SU-DHL-6 (cell line): ENCODE measurements around the gene ARID3C.

ENCODE experiments used
- H2AFZ ChIP-seq: fragments of 200-600 bp; sonication (generic); 2 replicates; pipeline ENCODE4 v1.6.1; 2014; ENCODE audit warnings: low read depth, mild to moderate bottlenecking, moderate library complexity, mixed read lengths, antibody characterized with exemption, low read length; ENCODE audit not compliant: severe bottlenecking
- H3F3A ChIP-seq: fragments of 200-600 bp; shearing (Covaris generic); 2 replicates; pipeline ENCODE4 v1.6.0; 2016; ENCODE audit warnings: antibody characterized with exemption, mild to moderate bottlenecking; ENCODE audit not compliant: insufficient read depth
- H3K27ac ChIP-seq: fragments of 200-600 bp; sonication (generic); 2 replicates; pipeline ENCODE4 v1.5.1; 2016; ENCODE audit warnings: low read depth, mild to moderate bottlenecking, low read length, moderate library complexity, mixed read lengths
- H3K27me3 ChIP-seq: fragments of 200-600 bp; sonication (generic), shearing (Covaris generic); 2 replicates; pipeline ENCODE4 v1.6.0; 2014; ENCODE audit warnings: mild to moderate bottlenecking, low read length
- H3K36me3 ChIP-seq: fragments of 200-600 bp; sonication (generic); 2 replicates; pipeline ENCODE4 v1.6.1; 2014; ENCODE audit warnings: mild to moderate bottlenecking, low read length, mixed read lengths
- H3K4me2 ChIP-seq: fragments of 300-600, 200-600 bp; shearing (Covaris generic), sonication (generic); 2 replicates; pipeline ENCODE4 v1.6.0; 2014; ENCODE audit warnings: low read length, low read depth, mild to moderate bottlenecking; ENCODE audit not compliant: poor library complexity, severe bottlenecking
- H3K4me3 ChIP-seq: fragments of 200-600 bp; sonication (generic); 2 replicates; pipeline ENCODE4 v1.5.1; 2014; ENCODE audit warnings: antibody characterized with exemption, low read length, mild to moderate bottlenecking, mixed read lengths; ENCODE audit not compliant: insufficient read depth, poor library complexity, severe bottlenecking
- H3K79me2 ChIP-seq: fragments of 200-600 bp; sonication (generic); 2 replicates; pipeline ENCODE4 v1.6.1; 2014; ENCODE audit warnings: mild to moderate bottlenecking, low read length, moderate library complexity; ENCODE audit not compliant: insufficient read depth
- H3K9ac ChIP-seq: fragments of 200-600 bp; sonication (generic); 2 replicates; pipeline ENCODE4 v1.7.0; 2014; ENCODE audit warnings: mild to moderate bottlenecking, low read length
- H3K9me2 ChIP-seq: fragments of 200-600 bp; sonication (generic); replicated peaks from 2 replicates; pipeline ENCODE4 v1.6.1; 2014; ENCODE audit warnings: low read length; ENCODE audit not compliant: insufficient read depth
- H3K9me3 ChIP-seq: fragments of 200-600 bp; sonication (generic); 2 replicates; pipeline ENCODE4 v1.6.1; 2014; ENCODE audit warnings: low read length, mixed read lengths; ENCODE audit not compliant: insufficient read depth
- H4K20me1 ChIP-seq: fragments of 200-600 bp; sonication (generic); 2 replicates; pipeline ENCODE4 v1.6.1; 2014; ENCODE audit warnings: low read depth, mild to moderate bottlenecking, antibody characterized with exemption, low read length, moderate library complexity, mixed read lengths
- EZH2phosphoT487 ChIP-seq: fragments of 200-600 bp; sonication (generic), shearing (Covaris generic); conservative IDR thresholded peaks from 2 replicates; pipeline ENCODE4 v1.6.1; 2018; ENCODE audit warnings: mild to moderate bottlenecking, antibody characterized with exemption, low read length, moderate library complexity, mixed read lengths
- TF ChIP-seq, protein P1 (sequence below): fragments of 200-600 bp; sonication (generic); IDR thresholded peaks from one replicate; pipeline ENCODE4 v1.5.1; 2017; ENCODE audit warnings: antibody characterized with exemption, mild to moderate bottlenecking, low read length, moderate library complexity; ENCODE audit not compliant: insufficient read depth, poor library complexity, severe bottlenecking

Gene ARID3C

DNA sequence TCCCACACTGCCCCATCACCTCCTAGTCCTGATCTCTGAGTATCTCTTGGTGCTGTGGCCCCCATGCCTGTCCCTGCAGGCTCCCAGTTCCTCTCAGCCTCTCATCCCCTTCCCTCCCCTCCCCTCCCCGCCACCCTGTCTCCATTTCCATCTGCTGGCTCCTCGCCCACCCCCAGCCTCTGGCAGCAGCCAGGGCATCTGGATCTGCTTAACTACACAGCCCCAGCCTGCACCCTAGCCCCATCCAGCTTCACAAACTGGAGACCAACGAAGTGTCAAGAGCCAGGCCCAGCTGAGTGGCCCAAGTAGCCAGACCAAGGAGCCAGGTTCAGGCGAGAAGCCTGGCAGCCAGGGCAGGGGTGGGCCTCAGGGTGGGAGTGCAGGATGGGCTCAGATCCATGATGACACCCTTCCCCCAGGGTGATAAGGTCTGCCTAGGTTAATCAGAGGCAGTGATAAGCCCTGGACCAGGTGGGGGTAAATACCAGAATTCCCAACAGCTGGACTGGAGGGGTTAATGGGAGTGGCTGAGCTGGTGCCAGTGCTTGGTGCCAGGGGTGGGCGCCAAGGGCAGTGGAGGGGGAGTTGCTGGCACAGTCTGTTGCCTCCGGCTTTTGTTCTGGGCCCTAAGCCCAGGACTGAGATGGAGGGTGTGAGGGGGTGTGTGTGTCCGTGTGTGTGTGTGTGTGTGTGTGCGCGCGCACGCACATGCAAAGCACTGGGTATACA lies 25.6 kb upstream of the ARID3C start:
- H4K20me1 ChIP-seq, result no peaks in the 10 kb centered on the region
- H3F3A ChIP-seq, result no peaks in the 10 kb centered on the region
- H2AFZ ChIP-seq, result no peak overlapping the region
- H3K4me2 ChIP-seq, result no peak overlapping the region
- H3K79me2 ChIP-seq, result no peaks in the 10 kb centered on the region
- H3K9me3 ChIP-seq, result no peaks in the 10 kb centered on the region
- no peak overlapping the region for H3K4me3 ChIP-seq
- no peak for TF ChIP-seq EZH2phosphoT487
- TF ChIP-seq, protein P1, sequence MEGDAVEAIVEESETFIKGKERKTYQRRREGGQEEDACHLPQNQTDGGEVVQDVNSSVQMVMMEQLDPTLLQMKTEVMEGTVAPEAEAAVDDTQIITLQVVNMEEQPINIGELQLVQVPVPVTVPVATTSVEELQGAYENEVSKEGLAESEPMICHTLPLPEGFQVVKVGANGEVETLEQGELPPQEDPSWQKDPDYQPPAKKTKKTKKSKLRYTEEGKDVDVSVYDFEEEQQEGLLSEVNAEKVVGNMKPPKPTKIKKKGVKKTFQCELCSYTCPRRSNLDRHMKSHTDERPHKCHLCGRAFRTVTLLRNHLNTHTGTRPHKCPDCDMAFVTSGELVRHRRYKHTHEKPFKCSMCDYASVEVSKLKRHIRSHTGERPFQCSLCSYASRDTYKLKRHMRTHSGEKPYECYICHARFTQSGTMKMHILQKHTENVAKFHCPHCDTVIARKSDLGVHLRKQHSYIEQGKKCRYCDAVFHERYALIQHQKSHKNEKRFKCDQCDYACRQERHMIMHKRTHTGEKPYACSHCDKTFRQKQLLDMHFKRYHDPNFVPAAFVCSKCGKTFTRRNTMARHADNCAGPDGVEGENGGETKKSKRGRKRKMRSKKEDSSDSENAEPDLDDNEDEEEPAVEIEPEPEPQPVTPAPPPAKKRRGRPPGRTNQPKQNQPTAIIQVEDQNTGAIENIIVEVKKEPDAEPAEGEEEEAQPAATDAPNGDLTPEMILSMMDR, result no peak
- no peaks in the 10 kb centered on the region for H3K36me3 ChIP-seq
- H3K9me2 ChIP-seq, result no peaks in the 10 kb centered on the region
- no peak overlapping the region for H3K27ac ChIP-seq
- H3K9ac ChIP-seq, result no peak overlapping the region
- no peaks in the 10 kb centered on the region for H3K27me3 ChIP-seq

DNA sequence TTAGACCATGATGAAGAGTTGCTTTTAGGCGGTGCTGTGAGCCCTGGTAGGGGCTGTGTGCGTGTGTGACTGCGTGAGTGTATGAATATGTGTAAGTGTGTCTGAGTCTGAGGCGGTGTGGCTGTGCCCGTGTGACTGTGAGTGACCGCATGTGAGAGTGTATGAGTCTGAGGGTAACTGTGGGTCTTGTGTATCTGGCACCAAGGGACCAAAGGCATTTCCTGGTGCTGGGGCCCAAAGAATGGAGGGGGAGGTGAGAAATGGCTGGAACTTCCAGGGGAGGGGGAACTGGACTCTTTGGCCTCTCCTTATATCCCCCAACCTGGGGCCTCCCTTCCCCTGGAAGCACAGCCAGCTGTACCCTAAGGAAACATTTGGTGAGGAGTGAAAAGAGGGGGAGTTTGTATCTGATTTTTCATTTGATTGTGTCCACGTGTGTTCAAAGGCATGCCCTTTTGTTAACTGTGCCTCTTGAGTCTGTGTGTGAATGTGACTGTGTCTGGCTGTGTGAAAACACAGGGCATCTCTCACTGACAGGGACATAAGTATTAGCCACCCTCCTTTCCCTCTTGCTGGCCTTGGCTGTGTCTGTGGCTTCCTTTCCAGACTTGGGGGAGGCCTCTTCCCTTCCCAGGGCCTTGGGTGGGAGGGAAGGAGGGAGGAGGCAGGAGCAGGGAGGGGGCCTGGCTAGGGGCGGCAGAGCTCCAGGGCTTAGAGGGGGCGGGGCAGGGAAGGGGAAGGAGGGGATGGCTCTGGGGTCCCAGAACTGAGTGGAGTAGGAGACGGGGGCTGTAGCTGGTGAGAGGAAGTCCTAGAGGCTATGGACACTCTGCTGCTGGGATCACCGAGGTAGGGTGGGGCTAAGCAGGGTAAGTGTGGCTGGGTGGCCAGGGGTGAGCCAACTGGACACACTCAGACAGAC lies 24.5 kb upstream of the ARID3C start:
- Histone ChIP-seq H3K4me2 (no peak overlapping the region), H3K79me2 (no peaks in the 10 kb centered on the region), H4K20me1 (no peaks in the 10 kb centered on the region), H3K27me3 (no peaks in the 10 kb centered on the region), H3K27ac (no peak overlapping the region), H3F3A (no peaks in the 10 kb centered on the region), H2AFZ (no peak overlapping the region), H3K36me3 (no peaks in the 10 kb centered on the region), H3K9ac (no peak overlapping the region), H3K4me3 (no peak overlapping the region), H3K9me2 (no peaks in the 10 kb centered on the region), H3K9me3 (no peaks in the 10 kb centered on the region)
- TF ChIP-seq, protein P1, result no peak
- TF ChIP-seq EZH2phosphoT487, result no peak

DNA sequence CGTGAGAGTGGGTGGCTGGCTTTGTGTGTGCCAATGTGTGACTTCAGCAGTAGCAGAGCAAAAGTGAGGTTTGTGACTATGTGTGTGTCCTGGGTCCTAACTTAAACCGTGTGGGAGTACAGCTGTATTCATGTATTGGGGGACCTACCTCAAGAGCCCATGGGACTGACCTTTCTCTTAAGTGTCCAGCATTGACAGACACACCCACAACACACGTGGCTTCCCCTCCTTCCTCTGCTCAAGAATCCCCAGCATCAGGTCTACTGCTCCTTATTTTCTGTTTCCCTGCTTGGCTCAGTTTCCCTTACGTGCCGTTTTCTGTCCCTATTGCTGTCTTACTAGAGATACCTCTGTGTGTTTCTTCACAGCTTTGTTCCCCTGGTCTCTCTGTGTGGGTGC lies 23.7 kb upstream of the ARID3C start:
- Histone ChIP-seq H3K9me3 (no peaks in the 10 kb centered on the region), H3K27ac (no peak overlapping the region), H3K4me3 (no peak overlapping the region), H3K27me3 (no peaks in the 10 kb centered on the region), H3F3A (no peaks in the 10 kb centered on the region), H4K20me1 (no peaks in the 10 kb centered on the region), H3K79me2 (no peaks in the 10 kb centered on the region), H2AFZ (no peak overlapping the region), H3K9me2 (no peaks in the 10 kb centered on the region), H3K36me3 (no peaks in the 10 kb centered on the region), H3K4me2 (no peak overlapping the region), H3K9ac (no peak overlapping the region)
- TF ChIP-seq EZH2phosphoT487, result no peak
- TF ChIP-seq, protein P1, result no peak
